NCI-H2029 treated with DMSO at 0.1 percent for 48 hours (cell line): ENCODE results near the gene C19orf81.

Experiments
- DNase-seq: peaks from one replicate; lab custom pipeline; 2025; lab: John Stamatoyannopoulos, UW

C19orf81 gene

DNA sequence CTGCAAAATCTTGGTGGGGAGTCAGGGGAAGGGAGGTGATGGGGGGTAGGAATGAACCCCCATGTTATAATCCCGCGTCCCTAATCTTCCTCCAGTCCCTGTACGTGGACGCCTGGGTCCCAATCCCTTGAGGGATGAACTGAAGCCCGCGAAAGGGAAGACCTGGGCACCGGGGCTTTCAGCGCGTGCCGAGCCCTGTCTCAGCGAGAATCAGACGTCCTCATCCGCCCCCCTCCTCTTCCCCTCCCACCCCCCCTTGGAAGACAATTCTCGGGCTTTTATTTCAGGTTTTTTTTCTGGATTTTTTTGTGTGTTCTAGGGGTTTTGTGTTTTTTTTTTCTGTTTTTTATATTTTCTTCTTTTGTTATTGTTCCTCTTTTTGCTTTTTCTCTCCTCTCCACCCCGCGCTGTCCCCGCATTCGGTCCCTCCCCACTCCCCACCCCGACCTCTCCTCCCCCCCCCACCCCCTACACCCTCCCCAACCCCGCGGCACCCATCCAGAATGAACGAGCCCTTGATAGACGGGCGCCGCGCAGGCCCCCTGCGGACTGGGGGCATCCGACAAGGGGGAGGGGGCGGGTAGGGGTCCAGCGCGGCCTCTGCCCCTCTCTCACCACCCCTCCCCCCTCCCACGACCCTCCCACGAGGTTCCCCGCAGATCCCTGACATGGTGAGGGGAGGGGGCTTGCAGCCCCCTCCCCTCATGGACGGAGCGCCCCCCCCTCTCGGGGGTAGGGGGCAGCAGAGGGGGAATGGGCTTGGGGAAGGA, 10.3 kb downstream of the C19orf81 start:
- no peak for DNase-seq

DNA sequence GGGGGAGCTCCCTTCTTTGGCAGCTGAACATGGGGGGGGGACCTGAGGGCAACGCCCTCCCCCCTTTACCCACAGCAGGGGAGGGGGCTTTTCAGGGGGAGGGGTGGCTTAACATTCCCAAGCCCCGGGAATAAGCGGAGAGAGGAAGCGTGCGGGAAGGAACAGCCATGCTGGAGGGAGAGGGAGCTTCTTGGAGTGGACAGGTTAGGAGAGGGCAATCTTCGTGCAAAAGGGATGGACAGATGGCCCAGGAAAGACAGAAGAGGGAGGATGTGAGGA, 10.8 kb downstream of the C19orf81 start:
- DNase-seq = no peak

DNA sequence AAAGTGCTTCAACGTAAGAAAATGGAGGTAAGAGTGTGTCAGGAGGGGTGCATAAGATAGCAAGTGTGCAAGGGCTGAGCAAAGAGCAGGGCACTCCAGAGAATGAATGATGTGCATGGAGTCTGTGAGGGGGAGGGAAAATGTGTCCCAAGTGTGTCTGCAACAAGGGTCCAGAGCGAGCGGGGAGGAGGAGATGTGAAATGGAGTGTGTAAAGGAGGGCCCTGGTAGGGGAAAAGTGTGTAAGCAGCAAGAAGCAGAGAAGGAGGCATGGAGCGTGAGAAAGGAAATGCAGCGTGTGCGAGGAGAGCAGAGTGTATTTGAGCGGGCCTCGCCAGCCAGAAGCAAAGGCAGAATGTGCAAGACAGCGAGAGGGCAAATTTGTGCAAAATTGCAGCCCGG, 11.8 kb downstream of the C19orf81 start:
- no peak for DNase-seq

DNA sequence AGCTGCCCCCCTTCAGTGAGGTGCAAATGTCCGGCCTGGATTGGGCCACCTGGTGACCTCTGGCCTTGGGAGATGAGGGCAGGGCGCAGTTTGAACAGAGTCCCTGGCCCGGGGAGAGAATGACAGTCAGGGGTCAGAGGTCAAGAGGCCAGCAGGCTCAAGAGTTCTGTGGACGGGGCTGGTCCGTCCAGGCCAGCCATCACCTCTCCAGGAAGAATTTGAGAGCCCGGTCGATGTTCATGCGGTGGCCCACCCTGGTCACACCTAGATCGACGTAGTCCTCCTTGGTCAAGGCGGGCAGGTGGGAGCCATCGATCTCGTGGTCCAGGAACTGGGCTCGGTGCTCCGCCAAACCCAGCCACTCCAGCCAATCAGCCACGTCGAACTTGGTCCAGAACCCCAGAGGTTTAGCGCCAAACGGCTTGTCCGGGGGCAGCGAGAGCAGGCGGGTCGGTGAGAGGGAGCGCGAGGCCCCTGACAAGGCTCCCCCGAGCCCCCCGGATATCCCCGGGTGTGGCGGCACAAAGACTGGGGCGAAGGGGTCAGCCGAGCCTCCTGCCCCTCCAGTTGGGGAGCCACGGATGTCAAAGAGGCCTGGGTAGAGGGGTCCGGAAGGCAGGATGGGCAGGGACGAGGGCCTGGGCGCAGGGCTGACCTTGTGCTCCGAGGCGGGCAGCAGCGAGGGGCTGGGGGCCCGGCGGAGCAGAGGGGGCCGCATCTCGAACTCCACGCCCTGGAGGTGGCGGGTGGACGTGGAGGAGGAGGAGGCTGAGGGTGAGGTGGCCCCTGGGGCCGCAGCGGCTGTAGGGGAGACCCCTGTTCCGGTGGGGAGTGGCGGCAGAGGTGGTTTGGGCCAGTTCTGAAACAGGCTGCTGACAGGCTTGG, 12.8 kb downstream of the C19orf81 start:
- DNase-seq = no peak

DNA sequence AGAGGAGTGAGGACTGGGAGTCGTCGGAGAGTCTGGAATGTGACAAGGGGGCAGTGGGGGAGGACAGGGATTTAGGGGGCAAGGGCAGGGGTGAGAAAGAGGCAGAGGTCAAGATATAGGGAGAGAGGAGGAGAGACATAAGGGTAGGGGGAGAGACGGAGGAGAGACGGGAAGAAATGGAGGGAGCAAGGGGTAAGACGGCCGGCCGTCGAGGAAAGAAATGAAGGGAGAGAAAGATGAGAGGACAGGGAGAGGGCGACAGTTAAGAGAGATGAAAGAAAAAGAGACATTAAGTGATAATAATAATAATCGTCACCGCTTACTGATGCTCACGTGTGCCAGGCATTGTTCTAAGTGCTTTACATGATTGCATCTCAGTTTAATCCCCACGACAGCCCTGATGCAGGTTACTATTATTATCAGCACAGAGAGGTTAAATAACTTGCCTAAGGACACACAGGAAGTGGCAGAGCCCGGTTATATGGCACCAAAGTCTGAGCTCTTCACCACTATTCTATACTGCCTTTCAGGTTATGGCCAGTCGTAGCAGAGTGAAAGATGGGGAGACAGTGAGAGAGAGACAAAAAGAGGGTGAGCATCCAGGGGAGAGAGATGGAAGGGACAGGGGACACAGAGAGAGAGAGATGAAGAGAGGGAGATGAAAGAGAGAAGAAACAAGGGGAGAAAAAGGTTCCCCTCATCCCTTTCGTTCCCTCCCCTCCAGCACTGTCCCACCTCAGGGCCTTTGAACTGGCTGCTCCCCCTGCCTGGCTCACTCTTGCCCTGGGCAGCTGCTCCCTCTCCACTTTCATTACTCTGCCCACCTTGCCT, 13.6 kb downstream of the C19orf81 start:
- no peak for DNase-seq

DNA sequence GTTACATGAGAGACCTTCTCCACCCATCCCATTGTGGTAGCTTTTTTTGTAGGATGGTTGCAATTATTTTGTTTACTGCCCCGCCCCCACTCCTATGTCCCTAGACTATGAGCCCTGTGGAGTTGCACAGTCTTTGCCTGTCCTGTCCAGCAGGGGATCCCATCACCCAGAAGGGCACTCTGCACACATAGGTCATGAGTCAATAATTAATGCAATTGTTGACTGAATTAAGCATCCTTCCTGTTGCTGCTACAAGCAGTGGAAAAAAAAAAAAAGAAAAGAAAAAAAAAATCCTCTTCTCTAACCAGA, 14.2 kb downstream of the C19orf81 start:
- no peak for DNase-seq

DNA sequence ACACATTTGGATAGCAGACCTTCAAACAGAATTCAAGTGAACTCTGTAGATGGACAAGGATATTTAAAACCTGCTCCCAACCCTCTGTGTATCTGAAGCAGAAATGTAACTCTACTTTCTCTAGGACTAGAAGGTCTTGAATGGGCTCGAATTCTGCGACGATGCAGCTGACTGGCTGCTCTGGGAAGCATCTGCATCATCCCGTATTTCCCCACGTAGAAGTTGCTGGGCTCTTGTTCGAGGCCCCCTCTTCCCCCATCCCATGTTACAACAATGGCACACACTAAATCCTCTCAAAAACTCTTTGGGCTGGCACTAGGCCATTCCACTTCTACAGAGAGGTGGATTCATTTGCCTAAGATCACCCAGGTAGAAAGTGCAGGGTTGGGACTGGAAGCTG, 15.0 kb downstream of the C19orf81 start:
- no peak for DNase-seq

DNA sequence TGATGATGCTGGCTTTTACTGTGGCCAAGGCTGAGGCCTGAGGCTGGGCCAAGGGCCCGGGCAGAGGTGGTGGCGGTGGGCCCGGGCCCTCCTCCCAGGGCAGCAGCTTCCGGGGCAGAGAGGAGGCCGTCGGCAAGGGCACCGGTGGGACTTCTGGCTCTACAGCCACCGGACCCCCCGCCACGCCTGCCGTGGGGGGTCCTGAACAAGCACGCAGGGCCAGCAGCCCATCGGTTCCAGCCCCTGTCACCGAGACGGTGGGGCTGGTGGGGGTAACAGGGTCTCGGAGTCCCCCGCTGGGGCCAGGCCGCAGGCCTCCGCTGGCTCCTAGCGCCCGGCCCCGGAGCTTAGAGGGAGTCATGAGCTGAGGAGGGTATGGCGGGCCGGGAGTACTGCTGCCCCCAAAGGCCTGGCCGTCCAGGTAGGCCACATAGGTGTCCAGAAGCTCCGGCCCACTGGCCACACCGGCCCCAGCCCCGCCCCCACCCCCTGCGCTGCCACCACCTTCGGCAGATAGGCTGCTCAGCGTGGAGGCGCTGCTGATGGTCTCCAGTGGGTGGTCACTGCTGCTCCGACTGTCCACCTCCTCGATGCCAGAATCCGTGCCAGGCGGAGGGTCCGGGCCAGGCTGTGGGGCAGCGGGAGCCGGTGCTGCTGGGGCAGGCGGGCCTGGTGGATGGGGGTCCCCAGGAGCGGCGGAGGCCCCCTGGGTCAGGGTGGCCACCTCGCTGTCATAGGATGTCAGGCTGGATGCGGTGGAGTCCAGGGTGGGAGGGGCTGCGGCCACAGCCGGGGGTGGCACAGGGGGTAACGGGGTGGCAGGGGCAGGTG, 17.3 kb downstream of the C19orf81 start:
- DNase-seq = no peak

DNA sequence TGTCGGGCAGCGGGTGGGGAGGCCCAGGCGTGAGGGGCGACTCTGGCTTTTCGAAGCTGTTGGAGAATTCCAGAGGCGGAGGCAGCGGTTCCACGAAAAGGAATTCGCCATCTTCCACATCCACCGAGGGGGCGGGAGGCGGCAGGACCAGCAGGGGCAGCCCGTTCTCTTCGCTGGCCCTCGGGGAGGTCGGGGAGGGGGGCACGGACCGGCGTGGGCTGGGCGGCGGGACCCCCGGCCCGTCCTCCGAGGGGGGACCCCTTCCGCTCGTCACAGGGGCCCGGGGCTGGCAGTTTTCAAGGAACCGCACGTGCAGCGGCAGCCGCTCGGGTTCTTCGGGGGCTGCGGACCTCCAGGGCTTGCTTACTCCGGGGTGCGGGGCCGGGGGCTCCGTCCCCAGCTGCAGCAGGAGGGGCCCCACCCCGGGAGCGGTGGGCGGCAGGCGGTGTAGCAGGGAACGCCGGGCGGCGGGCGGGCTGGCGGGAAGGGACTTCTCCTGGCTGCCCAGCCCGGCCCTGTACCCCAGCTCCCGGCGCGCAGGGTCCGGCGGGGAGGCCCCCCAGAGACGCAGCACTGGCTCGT, 18.0 kb downstream of the C19orf81 start:
- no peak for DNase-seq

DNA sequence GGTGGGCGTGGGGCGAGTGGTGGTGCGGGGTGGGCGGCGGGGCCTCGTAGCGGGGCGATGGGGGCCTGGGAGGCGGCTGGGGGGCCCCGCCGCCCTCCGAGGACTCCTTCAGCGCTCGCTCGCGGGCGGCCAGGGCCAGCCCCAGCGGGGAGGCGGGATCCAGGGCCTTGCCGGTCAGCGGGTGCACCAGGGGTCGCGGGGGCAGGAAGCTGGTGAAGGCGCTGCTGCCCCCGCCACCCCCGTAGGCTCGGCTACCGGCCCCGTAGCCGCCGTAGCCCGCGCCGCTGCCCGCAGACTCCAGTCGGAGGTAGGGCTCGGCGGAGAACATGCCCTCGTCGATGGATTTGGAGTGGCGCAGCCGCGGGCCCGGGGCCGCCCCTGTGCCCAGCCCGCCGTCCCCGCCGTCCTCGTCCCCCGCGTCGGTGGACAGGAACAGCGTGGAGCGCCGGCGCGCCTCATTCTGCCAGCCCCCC, 18.6 kb downstream of the C19orf81 start:
- DNase-seq = no peak

DNA sequence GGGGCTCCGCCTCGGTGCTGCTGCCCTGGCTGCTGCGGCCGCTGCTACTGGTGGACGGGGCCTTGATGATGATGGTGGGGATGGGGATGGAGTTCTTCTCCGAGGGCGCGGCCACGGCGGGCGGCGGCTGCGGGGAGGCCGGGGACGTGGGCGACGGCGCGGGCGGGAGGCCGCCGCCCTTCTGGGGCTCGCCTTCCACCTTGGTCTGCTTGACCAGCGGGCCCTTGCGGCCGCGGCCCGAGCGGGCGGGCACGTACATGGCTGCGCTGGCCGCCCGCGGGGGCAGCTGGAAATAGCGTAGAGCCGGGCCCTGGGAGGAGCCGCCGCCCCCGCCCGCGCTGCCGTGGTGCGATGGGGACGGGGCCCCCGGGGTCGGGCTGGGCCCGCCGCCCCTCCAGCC, 19.2 kb downstream of the C19orf81 start:
- DNase-seq = no peak

DNA sequence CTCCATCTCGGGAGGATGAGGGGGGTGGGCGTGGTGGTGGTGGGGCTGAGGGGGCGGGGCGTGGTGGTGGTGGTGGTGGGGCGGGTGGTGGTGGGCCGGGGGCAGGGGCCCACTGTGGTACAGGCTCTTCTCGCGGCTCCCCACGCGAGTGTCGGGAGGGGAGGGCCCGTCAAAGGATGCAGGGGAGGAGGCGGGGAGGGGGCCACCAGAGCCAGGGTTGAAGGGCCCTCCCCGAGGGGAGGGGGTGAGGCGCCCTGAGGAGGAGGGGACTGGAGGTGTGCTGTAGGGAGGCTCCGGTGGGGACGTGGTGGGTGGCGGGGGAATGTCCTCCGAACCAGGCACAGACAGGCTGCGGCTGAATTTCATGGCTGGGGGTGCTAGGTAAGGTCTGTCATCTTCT, 19.6 kb downstream of the C19orf81 start:
- no peak for DNase-seq

DNA sequence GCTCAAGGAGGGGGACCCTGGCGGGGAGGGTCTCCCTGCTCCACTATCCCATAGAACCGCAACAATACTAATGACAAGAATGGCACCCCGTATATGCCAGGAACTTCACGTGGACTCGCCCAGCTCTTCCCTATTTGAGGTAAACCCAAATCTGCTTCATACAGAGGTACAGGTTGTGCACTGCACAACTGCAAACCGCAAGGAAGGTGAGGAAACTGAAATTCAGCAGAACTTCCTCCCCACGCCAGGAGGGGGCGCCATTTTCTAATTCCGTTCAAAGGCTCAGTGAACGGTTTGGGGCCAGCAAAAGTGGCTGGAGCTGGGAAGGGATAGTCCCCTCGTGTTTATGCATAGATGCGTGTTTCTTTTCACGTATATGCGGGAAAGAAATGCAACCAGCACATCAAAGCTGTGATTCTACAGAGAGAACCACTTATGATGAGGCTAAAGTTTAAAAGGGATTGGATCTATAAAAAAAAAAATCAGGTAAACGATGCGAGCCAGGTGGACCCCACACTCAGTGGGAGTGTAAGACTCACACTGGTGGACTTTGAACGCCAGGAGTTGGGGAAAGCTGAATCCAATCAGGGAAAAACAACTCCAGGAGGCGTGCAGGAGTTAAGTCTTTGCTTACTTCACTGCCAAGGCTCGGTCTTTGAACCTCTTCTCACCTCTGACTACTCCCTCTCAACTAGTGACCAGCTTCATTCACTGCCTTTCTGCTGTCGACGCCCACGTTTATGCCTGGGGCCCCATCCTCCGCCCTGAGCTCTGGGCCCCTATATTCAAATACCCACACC, 20.3 kb downstream of the C19orf81 start:
- DNase-seq = no peak

DNA sequence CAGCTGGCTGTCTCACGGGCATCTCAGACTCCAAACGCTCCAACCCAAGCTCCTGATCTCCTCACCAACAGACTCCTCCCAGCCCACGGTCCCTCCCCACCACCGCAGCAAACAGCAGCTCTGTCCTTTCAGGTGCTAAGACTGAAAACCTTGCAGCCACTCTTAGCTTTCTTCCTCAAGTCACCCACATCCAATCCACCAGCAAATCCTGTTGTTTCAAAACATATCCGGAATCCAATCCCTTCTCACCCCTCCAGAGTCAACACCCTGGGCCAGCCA, 20.8 kb downstream of the C19orf81 start:
- no peak for DNase-seq

DNA sequence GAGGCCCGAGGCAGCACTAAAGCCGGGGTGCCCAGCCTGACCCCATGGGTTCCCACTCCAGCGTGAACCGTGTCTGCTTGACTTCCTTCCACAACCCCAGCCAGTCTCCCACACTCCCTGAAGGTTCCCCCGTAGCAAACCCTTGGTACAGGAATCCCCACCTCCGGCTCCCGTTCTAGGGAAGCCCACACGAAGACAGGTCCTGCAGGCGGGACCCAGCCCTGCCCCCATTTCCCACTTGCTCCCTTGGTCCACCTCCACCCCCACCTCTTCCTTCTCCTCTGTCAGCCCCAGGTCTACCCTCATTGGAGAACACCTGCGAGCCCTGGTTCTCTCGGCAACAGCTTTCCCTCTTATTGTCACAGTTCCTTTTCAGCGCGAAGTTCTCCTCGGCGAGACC, 23.9 kb downstream of the C19orf81 start:
- DNase-seq = no peak

DNA sequence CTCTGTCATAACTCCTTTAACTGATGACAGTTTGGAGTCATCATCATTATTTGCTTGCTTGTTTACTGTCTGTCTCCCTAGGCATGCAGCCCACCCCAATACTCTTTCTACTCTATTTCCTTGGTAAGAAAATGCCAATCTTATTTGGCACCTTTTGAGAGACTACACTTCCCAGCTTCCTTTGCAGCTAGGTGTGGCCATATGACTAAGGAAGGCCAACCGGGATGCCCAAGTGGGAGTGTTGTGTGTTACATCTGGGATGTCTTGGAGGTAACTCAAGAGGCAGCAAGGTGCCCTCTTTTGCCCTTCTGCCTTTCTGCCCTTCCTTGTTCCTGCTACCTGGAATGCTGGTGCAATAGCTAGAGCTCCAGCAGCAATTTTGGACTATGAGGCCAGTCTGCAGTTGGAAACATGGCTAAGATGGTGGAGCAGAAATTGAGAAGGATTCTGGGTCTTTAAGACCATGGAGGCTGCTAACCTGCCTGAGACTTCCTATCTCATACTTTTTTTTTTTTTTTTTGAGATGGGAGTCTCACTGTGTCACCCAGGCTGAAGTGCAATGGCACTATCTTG, 27.5 kb downstream of the C19orf81 start:
- DNase-seq = no peak

DNA sequence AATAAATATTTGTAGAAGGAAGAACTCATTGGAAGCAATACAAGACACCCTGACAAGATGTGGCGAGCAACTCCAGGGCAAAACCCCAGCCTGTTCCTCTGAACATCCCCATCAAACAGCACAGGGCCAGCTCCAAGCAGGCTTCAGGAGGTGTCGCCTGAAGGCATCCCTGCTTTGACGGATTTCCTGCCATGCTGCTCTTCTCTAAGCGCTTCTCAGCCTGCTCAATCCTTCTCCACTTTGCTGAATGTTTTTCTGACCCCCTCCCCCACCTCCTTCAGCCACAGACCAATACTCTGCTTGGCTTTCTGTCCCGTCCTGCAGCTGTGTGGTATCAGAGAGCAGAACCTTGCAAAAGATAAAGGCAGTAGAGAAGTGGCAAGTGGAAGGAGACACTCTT, 28.4 kb downstream of the C19orf81 start:
- DNase-seq = no peak

DNA sequence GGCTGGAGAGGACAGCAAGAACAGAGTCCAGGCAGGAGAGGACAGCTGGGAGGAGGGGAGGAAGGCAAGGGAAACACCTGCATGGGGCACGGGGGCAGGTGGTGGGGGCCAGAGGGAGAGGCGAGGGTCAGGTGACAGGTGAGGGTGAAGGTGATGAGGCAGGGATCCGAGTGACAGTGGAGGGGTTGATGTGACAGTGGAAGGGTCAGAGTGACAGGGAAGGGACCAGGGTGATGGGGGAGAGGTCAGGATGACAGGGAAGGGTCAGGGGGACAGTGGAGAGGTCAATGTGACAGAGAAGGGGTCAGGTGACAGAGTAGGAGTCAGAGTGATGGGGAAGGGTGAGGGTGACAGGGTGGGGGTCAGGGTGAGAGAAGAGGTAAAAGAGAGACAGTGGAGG, 29.1 kb downstream of the C19orf81 start:
- no peak for DNase-seq

DNA sequence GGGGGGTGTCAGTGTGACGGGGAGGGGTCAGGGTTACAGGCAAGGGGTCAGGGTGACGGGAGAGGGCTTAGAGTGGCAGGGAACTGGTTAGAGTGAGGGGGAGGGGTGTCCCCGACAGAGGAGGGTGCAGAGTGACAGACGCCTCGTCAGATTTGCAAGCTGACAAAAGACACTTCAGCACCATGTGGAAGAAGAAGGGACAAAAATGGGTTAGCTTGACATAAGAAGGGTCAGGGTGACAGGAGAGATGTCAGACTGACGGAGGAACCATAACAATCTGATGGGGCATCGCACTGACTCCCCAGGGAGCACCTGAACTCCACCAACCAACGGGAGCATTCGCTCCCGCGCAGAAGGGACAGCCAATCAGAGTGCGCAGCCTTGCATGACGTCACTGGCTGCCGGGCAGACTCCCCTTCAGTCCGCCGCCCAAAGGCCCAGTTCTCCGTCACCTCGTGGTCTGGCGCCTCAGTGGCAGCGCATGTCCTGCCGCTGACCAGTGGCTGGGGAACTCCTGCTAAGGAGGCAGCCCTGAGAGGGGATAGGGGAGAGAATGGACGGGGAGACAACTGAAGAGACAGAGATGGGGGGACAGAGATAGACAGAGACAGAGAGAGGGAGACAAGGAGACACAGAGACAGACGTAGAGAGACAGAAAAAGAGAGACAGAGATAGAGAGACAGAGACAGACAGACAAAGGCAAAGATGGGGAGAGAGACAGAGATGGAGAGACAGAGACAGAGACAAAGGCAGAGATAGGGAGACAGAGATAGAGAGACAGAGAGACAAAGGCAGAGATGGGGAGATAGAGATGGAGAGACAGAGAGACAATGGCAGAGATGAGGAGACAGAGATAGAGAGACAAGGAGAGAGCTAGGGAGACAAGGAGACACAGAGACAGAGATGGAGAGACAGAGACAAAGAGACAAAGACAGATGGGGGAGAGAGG, 30.2 kb downstream of the C19orf81 start:
- DNase-seq = no peak
